A549 (cell line): ENCODE data around the gene RAPH1.

Experiments used
- KDM1A ChIP-seq: fragments of 200-600 bp; sonication (generic); IDR thresholded peaks from 2 replicates; pipeline ENCODE4 v1.6.1; 2016; ENCODE audit warnings: low read depth, mild to moderate bottlenecking
- MAZ ChIP-seq: fragments of 150-350 bp; IDR thresholded peaks from 2 replicates; pipeline ENCODE4 v1.6.1; 2014; ENCODE audit warnings: antibody characterized with exemption, low read depth, low read length, borderline replicate concordance
- NPAS2 ChIP-seq: fragments of 250-450 bp; sonication (Bioruptor Pico); IDR thresholded peaks from 2 replicates; pipeline ENCODE4 v1.8.0; 2022; ENCODE audit warnings: mild to moderate bottlenecking, moderate library complexity, borderline replicate concordance
- POLR2A ChIP-seq: IDR thresholded peaks from 2 replicates; pipeline ENCODE4 v1.6.1; 2012; ENCODE audit warnings: mild to moderate bottlenecking, low read length
- RARB ChIP-seq: fragments of 250-450 bp; sonication (Bioruptor Pico); IDR thresholded peaks from 2 replicates; pipeline ENCODE4 v1.8.0; 2021; ENCODE audit warnings: mild to moderate bottlenecking, moderate library complexity
- SREBF2 ChIP-seq: fragments of 450-650 bp; IDR thresholded peaks from 2 replicates; pipeline ENCODE4 v1.6.1; 2014; ENCODE audit warnings: mild to moderate bottlenecking, moderate library complexity
- ZSCAN20 ChIP-seq: fragments of 250-450 bp; sonication (Bioruptor Pico); IDR thresholded peaks from 2 replicates; pipeline ENCODE4 v1.8.0; 2022; ENCODE audit warnings: mild to moderate bottlenecking, moderate library complexity
- TF ChIP-seq, protein P1 (sequence below): fragments of >200 bp; sonication (Bioruptor Twin); formaldehyde crosslinking; IDR thresholded peaks from 3 replicates; pipeline ENCODE4 v1.5.1; 2016
- TF ChIP-seq, protein P2 (sequence below): IDR thresholded peaks from 2 replicates; pipeline ENCODE4 v1.6.1; 2012
- TF ChIP-seq, protein P3 (sequence below): fragments of >200 bp; sonication (Bioruptor Twin); formaldehyde crosslinking; IDR thresholded peaks from 3 replicates; pipeline ENCODE4 v1.6.1; 2016

DNA sequence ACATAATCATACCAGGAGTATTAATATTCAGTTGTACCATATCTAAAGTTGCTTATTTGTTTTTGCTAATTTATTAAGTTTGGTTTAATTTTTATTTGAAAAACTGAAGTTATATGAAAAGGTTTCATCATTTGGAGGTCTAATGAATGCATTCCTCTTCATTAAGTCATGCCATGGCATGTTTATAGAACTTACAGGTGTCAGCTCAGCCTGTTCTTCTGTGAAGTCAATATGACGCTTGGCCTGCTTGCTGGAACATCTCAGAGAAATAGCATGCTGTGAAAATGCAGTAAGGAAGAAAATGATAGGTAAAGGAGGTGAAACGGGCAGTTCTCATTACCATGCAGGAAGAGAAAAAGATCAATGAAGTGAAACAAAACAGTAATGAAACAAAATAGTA lies 58.2 kb downstream of the RAPH1 start:
- TF ChIP-seq, protein P1, sequence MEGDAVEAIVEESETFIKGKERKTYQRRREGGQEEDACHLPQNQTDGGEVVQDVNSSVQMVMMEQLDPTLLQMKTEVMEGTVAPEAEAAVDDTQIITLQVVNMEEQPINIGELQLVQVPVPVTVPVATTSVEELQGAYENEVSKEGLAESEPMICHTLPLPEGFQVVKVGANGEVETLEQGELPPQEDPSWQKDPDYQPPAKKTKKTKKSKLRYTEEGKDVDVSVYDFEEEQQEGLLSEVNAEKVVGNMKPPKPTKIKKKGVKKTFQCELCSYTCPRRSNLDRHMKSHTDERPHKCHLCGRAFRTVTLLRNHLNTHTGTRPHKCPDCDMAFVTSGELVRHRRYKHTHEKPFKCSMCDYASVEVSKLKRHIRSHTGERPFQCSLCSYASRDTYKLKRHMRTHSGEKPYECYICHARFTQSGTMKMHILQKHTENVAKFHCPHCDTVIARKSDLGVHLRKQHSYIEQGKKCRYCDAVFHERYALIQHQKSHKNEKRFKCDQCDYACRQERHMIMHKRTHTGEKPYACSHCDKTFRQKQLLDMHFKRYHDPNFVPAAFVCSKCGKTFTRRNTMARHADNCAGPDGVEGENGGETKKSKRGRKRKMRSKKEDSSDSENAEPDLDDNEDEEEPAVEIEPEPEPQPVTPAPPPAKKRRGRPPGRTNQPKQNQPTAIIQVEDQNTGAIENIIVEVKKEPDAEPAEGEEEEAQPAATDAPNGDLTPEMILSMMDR = no peak
- TF ChIP-seq, protein P2, sequence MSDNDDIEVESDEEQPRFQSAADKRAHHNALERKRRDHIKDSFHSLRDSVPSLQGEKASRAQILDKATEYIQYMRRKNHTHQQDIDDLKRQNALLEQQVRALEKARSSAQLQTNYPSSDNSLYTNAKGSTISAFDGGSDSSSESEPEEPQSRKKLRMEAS = no peak
- TF ChIP-seq NPAS2 (CRISPR knock-in tag) (no peak), RARB (CRISPR knock-in tag) (no peak), SREBF2 (no peak), POLR2A (no peak), MAZ (no peak), KDM1A (no peak), ZSCAN20 (CRISPR knock-in tag) (no peak)
- TF ChIP-seq, protein P3, sequence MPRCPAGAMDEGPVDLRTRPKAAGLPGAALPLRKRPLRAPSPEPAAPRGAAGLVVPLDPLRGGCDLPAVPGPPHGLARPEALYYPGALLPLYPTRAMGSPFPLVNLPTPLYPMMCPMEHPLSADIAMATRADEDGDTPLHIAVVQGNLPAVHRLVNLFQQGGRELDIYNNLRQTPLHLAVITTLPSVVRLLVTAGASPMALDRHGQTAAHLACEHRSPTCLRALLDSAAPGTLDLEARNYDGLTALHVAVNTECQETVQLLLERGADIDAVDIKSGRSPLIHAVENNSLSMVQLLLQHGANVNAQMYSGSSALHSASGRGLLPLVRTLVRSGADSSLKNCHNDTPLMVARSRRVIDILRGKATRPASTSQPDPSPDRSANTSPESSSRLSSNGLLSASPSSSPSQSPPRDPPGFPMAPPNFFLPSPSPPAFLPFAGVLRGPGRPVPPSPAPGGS = no peak
